ENCODE results near the gene OBSCN.

The OBSCN gene

DNA sequence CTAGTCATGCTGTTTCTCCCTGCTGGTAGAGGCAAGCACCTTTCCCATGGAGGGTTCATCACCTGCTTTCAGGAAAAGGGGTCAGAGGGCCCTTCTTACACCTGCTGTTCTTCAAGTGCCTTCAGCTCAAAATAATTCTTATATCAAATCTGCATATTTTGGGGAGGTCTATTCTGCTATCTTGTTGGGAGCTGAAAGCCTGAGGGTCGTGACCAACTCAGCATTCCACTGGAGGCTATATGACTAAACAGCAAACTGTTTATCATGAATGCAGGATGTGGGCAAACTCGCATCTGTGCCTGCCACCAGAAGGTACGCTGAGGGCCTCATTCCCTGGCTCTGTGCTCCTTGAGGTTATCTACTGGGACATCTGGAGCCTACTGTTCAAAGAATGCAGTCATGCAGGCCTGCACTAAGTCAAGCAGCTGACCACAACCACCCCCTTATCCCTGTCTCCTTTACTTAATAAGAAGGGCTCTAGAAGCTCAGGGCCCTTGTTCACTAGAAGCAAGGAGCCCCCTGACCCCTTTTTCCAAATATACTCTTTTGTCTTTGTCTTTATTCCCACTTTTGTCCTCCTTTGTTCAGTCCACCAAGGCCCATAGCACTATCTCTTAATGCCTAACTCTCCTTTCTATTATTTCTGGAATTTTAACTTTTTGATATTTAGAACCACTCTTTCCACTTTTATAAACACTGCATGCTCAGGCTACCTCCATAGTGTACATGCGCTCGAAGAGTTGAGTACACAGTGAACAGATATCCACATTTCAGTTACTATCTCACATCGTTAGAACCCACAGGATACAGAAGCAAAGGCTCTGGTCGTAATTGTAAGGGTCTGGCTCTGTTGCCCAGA, 213.4 kb downstream of the OBSCN start:
- peaks cover 10 to 20% of the 10 kb centered on the region in 2 donors for H3K27me3 ChIP-seq (ENCODE audit: control insufficient read depth in 1 of 2, insufficient read depth in 2 of 2, low read length in 2 of 2)
- H3K9me3 ChIP-seq (ENCODE audit: low read length): no peaks in the 10 kb centered on the region
- no peak overlapping the region for H3K9ac ChIP-seq (ENCODE audit: low read length)
- no peak overlapping the region for H3K27ac ChIP-seq (ENCODE audit: low read depth, low read length)
- H3K36me3 ChIP-seq (ENCODE audit: insufficient read depth, low read length): no peaks in the 10 kb centered on the region
- H3K4me3 ChIP-seq (ENCODE audit: low read depth in 1 of 2, low read length in 2 of 2): no peak overlapping the region
- no peaks in the 10 kb centered on the region for H3K4me1 ChIP-seq (ENCODE audit: insufficient read depth, low read length)

DNA sequence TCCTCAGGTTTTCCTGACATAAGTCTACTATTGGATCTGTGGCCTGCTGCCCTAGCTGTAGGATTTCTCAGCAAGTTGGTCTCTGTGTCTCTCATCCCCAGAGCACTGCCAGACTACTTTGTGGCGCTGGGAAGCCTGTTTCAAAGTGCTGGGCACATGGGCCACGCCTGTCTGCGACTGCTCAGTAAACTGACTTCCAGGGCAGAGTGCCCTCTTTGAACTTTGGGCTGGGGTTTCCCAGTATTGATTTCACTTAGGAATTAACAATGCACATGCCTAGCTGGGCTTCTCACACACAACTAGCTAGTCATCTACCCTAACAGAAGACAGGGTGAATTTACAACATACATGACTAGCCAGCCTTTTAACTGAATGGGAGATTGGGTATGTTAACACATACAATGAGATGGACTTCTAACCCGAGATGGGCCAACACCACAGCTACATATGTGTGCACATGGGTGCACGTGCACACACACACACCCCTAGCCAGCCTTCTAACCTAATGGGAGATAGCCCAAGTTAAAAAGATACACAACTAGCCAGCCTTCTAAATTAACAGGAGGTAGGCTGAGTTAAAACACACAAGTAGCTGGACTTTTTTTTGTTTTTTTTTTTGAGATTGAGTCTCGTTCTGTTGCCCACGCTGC, 215.7 kb downstream of the OBSCN start:
- no peaks in the 10 kb centered on the region for H3K9me3 ChIP-seq (ENCODE audit: low read length)
- no peaks in the 10 kb centered on the region for H3K36me3 ChIP-seq (ENCODE audit: insufficient read depth, low read length)
- no peak overlapping the region for H3K9ac ChIP-seq (ENCODE audit: low read length)
- no peak overlapping the region for H3K27ac ChIP-seq (ENCODE audit: low read depth, low read length)
- H3K27me3 ChIP-seq (ENCODE audit: control insufficient read depth in 1 of 2, insufficient read depth in 2 of 2, low read length in 2 of 2): peaks cover 0 to under 1% of the 10 kb centered on the region in 2 donors
- H3K4me3 ChIP-seq (ENCODE audit: low read depth in 1 of 2, low read length in 2 of 2): no peak overlapping the region
- H3K4me1 ChIP-seq (ENCODE audit: insufficient read depth, low read length): no peaks in the 10 kb centered on the region

DNA sequence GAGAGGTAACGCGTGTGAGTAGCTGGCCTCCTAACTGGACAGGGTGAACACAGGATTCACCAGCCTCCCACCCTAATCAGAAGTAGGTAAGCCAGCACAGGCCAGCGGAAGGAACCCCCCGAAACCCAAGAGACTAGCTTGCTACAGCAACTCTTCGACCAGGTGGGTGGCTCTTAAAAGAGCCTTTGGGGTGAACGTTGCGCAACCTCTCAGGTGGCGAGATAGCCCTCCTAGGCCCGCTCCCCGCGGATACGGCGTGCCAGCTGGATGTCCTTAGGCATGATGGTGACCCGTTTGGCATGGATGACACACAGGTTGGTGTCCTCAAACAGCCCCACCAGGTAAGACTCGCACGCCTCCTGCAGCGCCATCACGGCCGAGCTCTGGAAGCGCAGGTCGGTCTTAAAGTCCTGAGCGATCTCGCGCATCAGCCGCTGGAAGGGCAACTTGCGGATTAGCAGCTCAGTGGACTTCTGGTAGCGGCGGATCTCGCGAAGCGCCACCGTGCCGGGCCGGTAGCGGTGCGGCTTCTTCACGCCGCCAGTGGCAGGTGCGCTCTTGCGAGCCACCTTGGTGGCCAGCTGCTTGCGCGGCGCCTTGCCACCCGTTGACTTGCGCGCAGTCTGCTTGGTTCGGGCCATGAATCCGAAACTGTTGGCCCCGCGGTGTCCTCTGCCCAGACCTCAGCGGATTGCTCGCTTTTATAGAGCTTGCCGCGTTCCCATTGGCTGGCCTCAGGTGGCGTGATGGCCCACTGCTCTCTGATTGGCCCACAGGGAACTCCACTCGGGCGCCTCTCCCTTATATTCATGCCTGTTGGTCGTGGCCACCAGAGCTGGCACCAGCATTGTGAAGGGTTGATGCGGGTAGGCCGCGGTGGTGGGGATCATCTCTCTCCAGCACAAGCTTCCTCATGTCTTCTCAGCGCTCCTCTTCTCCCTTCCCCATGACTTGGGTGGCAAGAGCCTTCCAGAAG, 217.1 kb downstream of the OBSCN start:
- H3K9ac ChIP-seq (ENCODE audit: low read length): no peak overlapping the region
- H3K4me3 ChIP-seq (ENCODE audit: low read depth in 1 of 2, low read length in 2 of 2): no peak overlapping the region

DNA sequence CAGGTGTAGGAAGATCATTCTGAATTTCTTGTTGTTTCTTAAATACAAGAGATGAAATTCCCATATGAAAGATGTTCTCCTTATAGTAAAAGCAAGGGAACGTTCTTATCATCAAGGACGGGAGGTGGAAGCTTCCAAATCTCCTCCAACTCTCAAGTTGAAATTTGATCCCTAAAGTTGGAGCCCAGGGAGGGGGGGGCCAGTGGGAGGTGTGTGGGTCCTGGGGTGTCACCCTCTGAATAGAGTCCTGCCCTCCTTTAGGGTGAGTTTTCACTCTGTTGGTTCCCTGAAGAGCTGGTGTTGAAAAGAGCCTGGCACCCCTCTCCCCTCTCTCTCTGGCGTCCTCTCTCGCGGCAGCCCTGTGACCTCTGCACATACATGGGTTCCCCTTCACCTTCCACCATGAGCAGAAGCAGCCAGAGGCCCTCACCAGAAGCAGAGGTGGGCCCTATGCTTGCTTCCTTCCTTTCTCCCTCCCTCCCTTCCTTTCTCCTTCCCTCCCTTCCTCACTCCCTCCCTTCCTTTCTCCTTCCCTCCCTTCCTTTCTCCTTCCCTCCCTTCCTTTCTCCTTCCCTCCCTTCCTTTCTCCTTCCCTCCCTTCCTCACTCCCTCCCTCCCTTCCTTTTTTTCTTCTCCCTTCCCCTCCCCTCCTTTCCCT, 218.8 kb downstream of the OBSCN start:
- no peaks in the 10 kb centered on the region for H3K4me1 ChIP-seq (ENCODE audit: insufficient read depth, low read length)
- no peak overlapping the region for H3K9ac ChIP-seq (ENCODE audit: low read length)
- no peaks in the 10 kb centered on the region for H3K36me3 ChIP-seq (ENCODE audit: insufficient read depth, low read length)
- no peaks in the 10 kb centered on the region for H3K9me3 ChIP-seq (ENCODE audit: low read length)
- H3K4me3 ChIP-seq (ENCODE audit: low read depth in 1 of 2, low read length in 2 of 2): no peak overlapping the region
- H3K27ac ChIP-seq (ENCODE audit: low read depth, low read length): no peak overlapping the region
- H3K27me3 ChIP-seq (ENCODE audit: control insufficient read depth in 1 of 2, insufficient read depth in 2 of 2, low read length in 2 of 2): peaks cover 7 to 10% of the 10 kb centered on the region in 2 donors

More for the DNA sequence above, 217.1 kb downstream of the OBSCN start:
- Histone ChIP-seq H3K27me3 (ENCODE audit: control insufficient read depth in 1 of 2, insufficient read depth in 2 of 2, low read length in 2 of 2) (peaks cover 6 to 7% of the 10 kb centered on the region in 2 donors), H3K27ac (ENCODE audit: low read depth, low read length) (no peak overlapping the region), H3K9me3 (ENCODE audit: low read length) (no peaks in the 10 kb centered on the region), H3K36me3 (ENCODE audit: insufficient read depth, low read length) (no peaks in the 10 kb centered on the region), H3K4me1 (ENCODE audit: insufficient read depth, low read length) (no peaks in the 10 kb centered on the region)

DNA sequence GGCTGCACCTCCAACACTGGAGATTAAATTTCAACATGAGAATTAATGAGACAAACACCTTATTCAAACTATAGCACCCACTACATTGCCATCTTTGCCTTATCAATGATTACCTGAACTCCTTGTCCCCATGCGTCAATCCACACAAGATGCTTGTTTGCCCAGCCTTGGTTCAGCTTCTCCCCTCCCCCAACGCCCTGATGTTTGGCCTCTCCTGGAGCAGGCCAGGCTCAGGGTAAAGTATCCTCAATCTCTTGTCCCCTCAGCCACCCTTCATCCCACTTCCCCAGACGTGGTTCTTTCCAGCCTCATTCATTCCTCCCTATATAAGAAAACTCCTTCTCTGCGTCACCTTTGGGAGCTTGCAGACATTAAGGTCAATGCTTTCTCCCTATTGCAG, 220.6 kb downstream of the OBSCN start:
- Histone ChIP-seq H3K9me3 (ENCODE audit: low read length) (no peaks in the 10 kb centered on the region), H3K36me3 (ENCODE audit: insufficient read depth, low read length) (no peaks in the 10 kb centered on the region), H3K9ac (ENCODE audit: low read length) (no peak overlapping the region), H3K4me3 (ENCODE audit: low read depth in 1 of 2, low read length in 2 of 2) (no peak overlapping the region), H3K27me3 (ENCODE audit: control insufficient read depth in 1 of 2, insufficient read depth in 2 of 2, low read length in 2 of 2) (peaks cover 7 to 10% of the 10 kb centered on the region in 2 donors), H3K4me1 (ENCODE audit: insufficient read depth, low read length) (no peaks in the 10 kb centered on the region), H3K27ac (ENCODE audit: low read depth, low read length) (no peak overlapping the region)

All from muscle layer of colon (tissue), 2 donors.